AG09319 (cell line): ENCODE results near the gene EFEMP2.

Experiments
- DNase-seq: peaks from one replicate; pipeline ENCODE4 v3.0.0-alpha.2; 2010; ENCODE audit warnings: low read depth; ENCODE audit errors: extremely low read depth
- TF ChIP-seq, protein P1 (sequence below): IDR thresholded peaks from 2 replicates; pipeline ENCODE4 v1.5.1; 2011; ENCODE audit warnings: low read depth, mild to moderate bottlenecking, inconsistent platforms, low read length, moderate library complexity

The EFEMP2 gene

DNA sequence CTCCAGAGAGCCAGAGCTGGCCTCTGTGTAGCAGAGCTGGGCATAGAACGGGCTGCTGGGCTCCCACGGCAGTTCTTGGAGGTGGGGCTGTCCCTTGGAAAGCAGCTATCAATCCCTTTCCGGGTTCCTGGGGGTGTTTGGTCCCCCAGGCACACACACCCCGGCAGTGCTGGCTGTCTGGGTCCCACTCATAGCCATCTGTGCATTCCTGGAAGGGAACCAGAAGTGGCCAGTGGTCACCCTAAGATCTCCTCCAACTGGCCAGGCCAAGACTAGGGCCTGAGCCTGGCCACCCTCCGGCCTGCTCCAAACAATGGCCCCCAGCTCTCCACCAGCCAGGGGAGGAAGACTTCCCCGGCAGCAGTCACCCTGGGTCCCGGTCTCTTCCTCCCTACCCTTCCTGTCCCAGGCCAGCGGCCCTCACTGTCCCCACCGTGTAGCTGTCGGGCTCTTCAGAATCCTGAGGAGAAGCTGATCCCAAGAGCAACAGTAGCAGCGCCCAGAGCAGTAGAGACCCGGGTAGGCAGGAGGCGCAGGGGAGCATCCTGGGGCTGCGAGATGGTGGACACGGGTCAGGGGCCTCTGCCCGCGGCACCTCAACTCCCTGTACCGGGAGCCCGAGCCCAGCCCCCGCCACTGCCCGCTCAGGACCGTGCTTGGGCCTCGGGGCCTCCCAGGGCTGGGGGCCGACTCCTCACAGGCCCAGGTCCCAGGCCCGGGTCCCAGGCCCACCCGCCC is 620 bp downstream of the EFEMP2 start:
- no peak for DNase-seq
- TF ChIP-seq, protein P1, sequence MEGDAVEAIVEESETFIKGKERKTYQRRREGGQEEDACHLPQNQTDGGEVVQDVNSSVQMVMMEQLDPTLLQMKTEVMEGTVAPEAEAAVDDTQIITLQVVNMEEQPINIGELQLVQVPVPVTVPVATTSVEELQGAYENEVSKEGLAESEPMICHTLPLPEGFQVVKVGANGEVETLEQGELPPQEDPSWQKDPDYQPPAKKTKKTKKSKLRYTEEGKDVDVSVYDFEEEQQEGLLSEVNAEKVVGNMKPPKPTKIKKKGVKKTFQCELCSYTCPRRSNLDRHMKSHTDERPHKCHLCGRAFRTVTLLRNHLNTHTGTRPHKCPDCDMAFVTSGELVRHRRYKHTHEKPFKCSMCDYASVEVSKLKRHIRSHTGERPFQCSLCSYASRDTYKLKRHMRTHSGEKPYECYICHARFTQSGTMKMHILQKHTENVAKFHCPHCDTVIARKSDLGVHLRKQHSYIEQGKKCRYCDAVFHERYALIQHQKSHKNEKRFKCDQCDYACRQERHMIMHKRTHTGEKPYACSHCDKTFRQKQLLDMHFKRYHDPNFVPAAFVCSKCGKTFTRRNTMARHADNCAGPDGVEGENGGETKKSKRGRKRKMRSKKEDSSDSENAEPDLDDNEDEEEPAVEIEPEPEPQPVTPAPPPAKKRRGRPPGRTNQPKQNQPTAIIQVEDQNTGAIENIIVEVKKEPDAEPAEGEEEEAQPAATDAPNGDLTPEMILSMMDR, result peak; percentile 26

DNA sequence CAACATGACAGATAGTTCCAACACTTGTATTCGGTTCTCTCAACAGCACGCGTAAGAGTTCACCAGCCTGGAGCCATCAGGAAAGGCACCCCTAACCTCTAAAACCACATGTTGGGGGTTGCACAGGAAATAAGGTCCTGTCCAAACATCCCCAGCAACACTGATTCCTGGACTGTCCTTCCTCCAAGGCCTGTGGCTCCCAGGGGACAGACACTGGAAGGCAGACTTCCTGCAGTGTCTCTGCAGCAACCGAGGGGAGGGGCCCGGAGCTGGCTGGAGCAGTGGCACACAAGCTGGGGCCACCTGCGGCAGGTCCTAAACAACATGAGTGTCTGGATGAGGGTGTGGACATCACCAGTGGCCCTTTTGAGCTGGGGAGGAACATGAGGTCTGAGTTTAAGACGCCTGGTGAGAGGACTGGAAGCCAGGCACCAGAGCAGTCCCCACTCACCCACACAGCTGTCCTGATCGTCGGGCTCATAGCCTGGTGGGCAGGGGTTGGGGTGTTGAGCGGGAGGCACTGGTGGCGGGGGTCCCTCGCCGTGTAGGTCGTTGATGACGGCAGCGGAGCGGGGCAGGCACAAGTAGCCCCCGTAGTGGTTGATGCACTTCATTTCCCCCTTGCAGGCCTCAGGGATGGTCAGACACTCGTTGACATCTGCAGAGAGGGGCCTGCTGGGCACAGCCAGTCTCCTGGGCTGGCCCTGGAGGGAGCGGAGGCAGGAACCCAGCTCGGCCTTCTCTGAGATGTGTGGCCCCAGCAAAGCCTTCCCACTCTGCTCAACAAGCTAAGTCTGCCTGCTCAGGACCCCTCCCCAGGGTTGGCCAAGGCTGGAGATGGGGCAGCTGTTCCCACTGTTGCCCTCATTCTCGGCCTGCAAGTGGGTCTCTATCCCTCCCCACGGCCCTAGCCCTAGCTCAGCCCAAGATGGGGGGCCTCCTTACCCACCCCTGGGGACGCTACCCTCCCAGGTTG is 1.6 kb downstream of the EFEMP2 start:
- TF ChIP-seq, protein P1, result no peak
- no peak for DNase-seq

DNA sequence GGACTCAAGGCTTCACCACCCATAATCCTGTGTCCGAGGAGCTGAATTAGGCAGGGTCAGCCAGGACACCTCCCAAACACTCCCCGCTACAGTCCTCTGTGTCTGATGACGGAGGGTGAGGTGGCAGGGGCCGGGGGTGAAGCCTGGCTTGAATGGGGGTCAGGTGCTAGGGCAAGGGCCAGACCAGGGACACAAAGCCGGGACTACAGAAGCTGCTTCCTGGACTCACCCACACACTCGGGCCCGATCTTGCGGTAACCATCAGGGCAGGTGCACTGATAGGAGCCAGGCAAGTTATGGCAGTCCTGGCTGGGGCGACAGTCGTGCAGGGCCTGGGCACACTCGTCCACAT is 2.3 kb downstream of the EFEMP2 start:
- DNase-seq, result no peak
- TF ChIP-seq, protein P1, result no peak

DNA sequence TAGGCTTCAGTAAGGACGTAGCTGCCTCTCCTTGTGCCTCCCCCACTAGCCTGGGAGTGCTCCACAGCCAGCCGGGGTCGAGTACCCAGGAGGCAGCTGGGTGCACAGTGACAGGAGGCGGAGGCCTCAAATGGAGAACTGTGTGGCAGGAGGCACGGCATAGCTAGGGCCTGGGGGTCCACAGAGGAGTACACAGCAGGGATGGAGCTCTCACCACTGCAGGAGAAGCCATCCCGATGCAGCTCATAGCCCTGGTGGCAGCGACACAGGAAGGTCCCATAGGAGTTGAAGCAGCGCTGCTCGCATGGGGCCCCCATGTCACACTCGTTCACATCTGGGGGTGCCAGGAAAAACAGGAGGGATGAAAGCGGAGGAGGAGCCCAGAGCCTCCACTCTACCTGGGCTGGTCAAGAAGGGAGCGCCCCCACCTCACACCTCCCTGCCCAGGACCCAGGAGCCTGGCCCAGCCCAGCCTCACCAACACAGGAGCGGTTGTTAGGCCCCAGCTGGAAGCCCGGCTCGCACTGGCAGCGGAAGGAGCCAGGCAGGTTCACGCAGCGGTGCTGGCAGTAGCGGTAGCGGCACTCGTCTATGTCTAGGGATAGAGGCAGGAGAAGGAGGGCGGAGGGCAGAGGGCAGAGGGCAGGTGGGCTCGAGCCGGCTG is 2.8 kb downstream of the EFEMP2 start:
- TF ChIP-seq, protein P1, result no peak

DNA sequence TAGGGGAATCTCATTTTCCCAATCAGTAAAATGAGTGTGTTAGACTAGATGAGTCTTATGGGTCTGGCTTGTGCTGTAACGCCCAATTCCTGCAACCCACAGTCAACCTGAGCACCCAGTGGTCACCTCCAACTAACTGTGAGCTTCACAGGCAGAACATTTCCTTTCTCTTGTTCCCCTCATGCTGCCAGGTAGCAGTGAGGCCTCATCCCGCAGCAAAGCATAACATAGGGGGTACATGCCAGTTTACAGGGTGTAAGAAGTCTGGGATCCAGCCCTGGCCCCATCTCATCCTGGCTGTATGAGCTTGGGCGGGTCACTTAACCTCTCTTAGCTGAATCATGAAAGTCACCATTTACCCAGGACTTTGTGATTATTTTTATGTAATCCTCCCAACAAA is 3.7 kb downstream of the EFEMP2 start:
- DNase-seq, result no peak
- TF ChIP-seq, protein P1, result no peak

More for the DNA sequence above, 2.8 kb downstream of the EFEMP2 start:
- DNase-seq, result no peak

DNA sequence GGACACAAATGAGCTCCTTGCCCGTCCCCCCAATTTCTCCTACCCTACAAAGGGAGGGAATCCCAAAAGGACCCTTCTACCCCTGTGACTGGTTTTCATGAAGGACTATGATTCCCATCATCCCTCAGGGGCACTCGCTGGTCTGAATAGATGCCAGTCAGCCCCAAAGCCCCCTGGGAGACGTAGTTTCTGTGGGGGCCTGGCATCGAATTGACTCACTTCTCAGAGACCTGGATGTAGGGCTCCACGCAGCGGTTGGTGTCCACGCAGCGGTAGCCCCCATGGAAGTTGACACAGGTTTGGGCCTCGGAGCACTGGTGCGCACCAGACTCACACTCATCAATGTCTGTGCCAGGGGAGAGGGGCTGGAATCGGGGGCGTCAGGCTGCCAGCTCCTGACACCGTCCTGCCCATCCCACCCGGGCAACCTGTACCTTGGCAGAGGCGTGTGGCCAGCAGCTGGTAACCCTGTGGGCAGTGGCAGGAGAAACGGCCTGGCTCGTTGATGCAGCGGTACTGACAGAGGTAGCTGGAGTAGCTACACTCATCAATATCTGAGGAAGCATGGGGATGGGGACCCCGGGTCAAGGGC is 4.4 kb downstream of the EFEMP2 start:
- DNase-seq, result no peak
- TF ChIP-seq, protein P1, result no peak
